ENCODE data around the gene DNAH6. TPM values are rescaled to one million over a fixed set of nuclear protein-coding genes. Genes with fewer than 3 reads are reported as not detected.
A peak's percentile ranks its signal among the peaks of the same experiment; 100 is the strongest.
"Not testable (repeated sequence)": the region's sequence is repeated elsewhere in the genome, so short reads cannot be mapped to it uniquely, and the experiment has no call there.

DNAH6 gene
- total RNA-seq, 1 experiment from 2014 or later, result under 0.01 TPM

GRCh38 chr2:84495539-84496146 lies 20.7 kb upstream of the DNAH6 start:
- DNase-seq (ENCODE audit: low spot score), result peak; percentile 71
- in situ Hi-C loops (cut with HindIII; ENCODE audit: low sequenced_read_pairs), result no loop called here

- in situ Hi-C loops (cut with HindIII; ENCODE audit: low sequenced_read_pairs), result no loop called here
- DNase-seq (ENCODE audit: low spot score), result no peak
Measured at GRCh38 chr2:84496386-84496785, 19.9 kb upstream of the DNAH6 start.

- no peak for DNase-seq (ENCODE audit: low spot score)
- in situ Hi-C loops (cut with HindIII; ENCODE audit: low sequenced_read_pairs), result no loop called here
Measured at GRCh38 chr2:84497285-84497684, 19.0 kb upstream of the DNAH6 start.

- DNase-seq (ENCODE audit: low spot score), result no peak
- in situ Hi-C loops (cut with HindIII; ENCODE audit: low sequenced_read_pairs), result no loop called here
Measured at GRCh38 chr2:84498150-84498799, 18.0 kb upstream of the DNAH6 start.

GRCh38 chr2:84511024-84511423 lies 5.3 kb upstream of the DNAH6 start:
- DNase-seq (ENCODE audit: low spot score); in situ Hi-C loops (cut with HindIII; ENCODE audit: low sequenced_read_pairs): not testable (repeated sequence)

GRCh38 chr2:84515788-84516187 lies 510 bp upstream of the DNAH6 start:
- in situ Hi-C loops (cut with HindIII; ENCODE audit: low sequenced_read_pairs), result no loop called here
- DNase-seq (ENCODE audit: low spot score), result no peak

- no peak for DNase-seq (ENCODE audit: low spot score)
- in situ Hi-C loops (cut with HindIII; ENCODE audit: low sequenced_read_pairs), result no loop called here
Measured at GRCh38 chr2:84519332-84519957, 3.1 kb downstream of the DNAH6 start.

- no peak for DNase-seq (ENCODE audit: low spot score)
- in situ Hi-C loops (cut with HindIII; ENCODE audit: low sequenced_read_pairs), result no loop called here
Measured at GRCh38 chr2:84526562-84526961, 10.3 kb downstream of the DNAH6 start.

- in situ Hi-C loops (cut with HindIII; ENCODE audit: low sequenced_read_pairs), result no loop called here
- DNase-seq (ENCODE audit: low spot score), result no peak
Measured at GRCh38 chr2:84527137-84528129, 11.1 kb downstream of the DNAH6 start.

GRCh38 chr2:84532291-84532690 lies 16.0 kb downstream of the DNAH6 start:
- in situ Hi-C loops (cut with HindIII; ENCODE audit: low sequenced_read_pairs), result no loop called here

GRCh38 chr2:84534225-84534624 lies 17.9 kb downstream of the DNAH6 start:
- in situ Hi-C loops (cut with HindIII; ENCODE audit: low sequenced_read_pairs), result no loop called here
- DNase-seq (ENCODE audit: low spot score), result no peak

More at GRCh38 chr2:84532291-84532690, 16.0 kb downstream of the DNAH6 start:
- no peak for DNase-seq (ENCODE audit: low spot score)

- DNase-seq (ENCODE audit: low spot score), result no peak
- in situ Hi-C loops (cut with HindIII; ENCODE audit: low sequenced_read_pairs), result no loop called here
Measured at GRCh38 chr2:84537251-84537650, 21.0 kb downstream of the DNAH6 start.

- in situ Hi-C loops (cut with HindIII; ENCODE audit: low sequenced_read_pairs), result no loop called here
Measured at GRCh38 chr2:84539729-84540128, 23.4 kb downstream of the DNAH6 start.

GRCh38 chr2:84545005-84545404 lies 28.7 kb downstream of the DNAH6 start:
- in situ Hi-C loops (cut with HindIII; ENCODE audit: low sequenced_read_pairs), result no loop called here

More at GRCh38 chr2:84539729-84540128, 23.4 kb downstream of the DNAH6 start:
- no peak for DNase-seq (ENCODE audit: low spot score)

GRCh38 chr2:84546551-84546950 lies 30.3 kb downstream of the DNAH6 start:
- no peak for DNase-seq (ENCODE audit: low spot score)
- in situ Hi-C loops (cut with HindIII; ENCODE audit: low sequenced_read_pairs), result no loop called here

More at GRCh38 chr2:84545005-84545404, 28.7 kb downstream of the DNAH6 start:
- DNase-seq (ENCODE audit: low spot score), result no peak

- in situ Hi-C loops (cut with HindIII; ENCODE audit: low sequenced_read_pairs), result no loop called here
- DNase-seq (ENCODE audit: low spot score), result no peak
Measured at GRCh38 chr2:84548303-84548702, 32.0 kb downstream of the DNAH6 start.

GRCh38 chr2:84550916-84551315 lies 34.6 kb downstream of the DNAH6 start:
- in situ Hi-C loops (cut with HindIII; ENCODE audit: low sequenced_read_pairs), result no loop called here
- DNase-seq (ENCODE audit: low spot score), result no peak

- DNase-seq (ENCODE audit: low spot score); in situ Hi-C loops (cut with HindIII; ENCODE audit: low sequenced_read_pairs): not testable (repeated sequence)
Measured at GRCh38 chr2:84551526-84551925, 35.2 kb downstream of the DNAH6 start.

- DNase-seq (ENCODE audit: low spot score), result no peak
- in situ Hi-C loops (cut with HindIII; ENCODE audit: low sequenced_read_pairs), result no loop called here
Measured at GRCh38 chr2:84556190-84556589, 39.9 kb downstream of the DNAH6 start.

Data from G401 (cell line).